CD14-positive monocyte (primary cell): ENCODE results near the gene UNK. TPM values are rescaled to one million over a fixed set of nuclear protein-coding genes. Genes with fewer than 3 reads are reported as not detected.
A peak's percentile ranks its signal among the peaks of the same experiment; 100 is the strongest.

ENCODE experiments used
- DNase-seq, 3 donors: peaks; one replicate each; pipeline ENCODE4 v3.0.0-alpha.2; 2011 to 2022
- H2AFZ ChIP-seq: 2 replicates; pipeline ENCODE4 v1.6.0; 2012; ENCODE audit warnings: mild to moderate bottlenecking, low read depth, low read length, inconsistent platforms; ENCODE audit not compliant: insufficient read depth, poor library complexity, severe bottlenecking
- H3K27ac ChIP-seq, 2 donors: 1 replicate in 1 of 2; 2 replicates in 1 of 2; pipeline ENCODE4 v1.5.1; 2012 to 2013; ENCODE audit warnings: low read length in 2 of 2, control low read depth in 1 of 2, inconsistent platforms in 1 of 2, low read depth in 1 of 2, mild to moderate bottlenecking in 1 of 2
- H3K27me3 ChIP-seq, 2 donors: one replicate each; pipeline versions ENCODE4 v1.6.0 to v1.6.1; 2011 to 2013; ENCODE audit warnings: low read length in 2 of 2; ENCODE audit not compliant: control insufficient read depth in 2 of 2, insufficient read depth in 2 of 2
- H3K36me3 ChIP-seq, 2 donors: replicated peaks in 1 of 2; 1 replicate in 1 of 2; 2 replicates in 1 of 2; pipeline versions ENCODE4 v1.5.1 to v1.6.1; 2012 to 2013; ENCODE audit warnings: low read length in 2 of 2, control low read depth in 1 of 2, inconsistent platforms in 1 of 2, mild to moderate bottlenecking in 1 of 2; ENCODE audit not compliant: insufficient read depth in 2 of 2, control insufficient read depth in 1 of 2
- H3K4me1 ChIP-seq, 2 donors: 1 replicate in 1 of 2; 2 replicates in 1 of 2; pipeline versions ENCODE4 v1.5.1 to v1.6.1; 2012 to 2013; ENCODE audit warnings: low read length in 2 of 2, control low read depth in 1 of 2, inconsistent platforms in 1 of 2, mild to moderate bottlenecking in 1 of 2, moderate library complexity in 1 of 2; ENCODE audit not compliant: insufficient read depth in 2 of 2, control insufficient read depth in 1 of 2
- H3K4me2 ChIP-seq: replicated peaks from 2 replicates; pipeline ENCODE3; 2012; ENCODE audit warnings: low read length, moderate library complexity, mild to moderate bottlenecking; ENCODE audit not compliant: poor library complexity, severe bottlenecking; ENCODE audit errors: extremely low read depth
- H3K4me3 ChIP-seq, 3 experiments: fragments of 200-600 bp in 1 of 3; sonication (generic) in 1 of 3; replicated peaks in 1 of 3; 1 replicate in 2 of 3; 2 replicates in 1 of 3; pipeline ENCODE4 v1.5.1; 2011 to 2013; ENCODE audit warnings: low read length in 3 of 3, mild to moderate bottlenecking in 3 of 3, control low read depth in 2 of 3, low read depth in 2 of 3, inconsistent platforms in 1 of 3, moderate library complexity in 1 of 3
- H3K79me2 ChIP-seq: 2 replicates; pipeline ENCODE4 v1.6.0; 2012; ENCODE audit warnings: mild to moderate bottlenecking, control low read depth, inconsistent platforms, low read length, moderate library complexity; ENCODE audit not compliant: insufficient read depth
- H3K9ac ChIP-seq: 2 replicates; pipeline ENCODE4 v1.6.0; 2017; ENCODE audit warnings: low read length, mild to moderate bottlenecking; ENCODE audit not compliant: insufficient read depth, poor library complexity, severe bottlenecking
- H3K9me3 ChIP-seq, 2 donors: replicated peaks in 1 of 2; 1 replicate in 1 of 2; 2 replicates in 1 of 2; pipeline versions ENCODE4 v1.5.1 to v1.6.1; 2012 to 2013; ENCODE audit warnings: low read length in 2 of 2, control low read depth in 1 of 2; ENCODE audit not compliant: control insufficient read depth in 1 of 2, insufficient read depth in 1 of 2
- H4K20me1 ChIP-seq: 2 replicates; pipeline ENCODE4 v1.6.0; 2012; ENCODE audit warnings: mild to moderate bottlenecking, low read length, control low read depth, moderate library complexity; ENCODE audit not compliant: insufficient read depth
- H3K27ac Mint-ChIP-seq, 7 donors: one replicate each; pipeline ENCODE4 v1.8.0; 2020; ENCODE audit warnings: mild to moderate bottlenecking in 7 of 7, mixed read lengths in 7 of 7, moderate library complexity in 6 of 7, inconsistent platforms in 2 of 7
- H3K27me3 Mint-ChIP-seq, 3 donors: one replicate each; pipeline ENCODE4 v1.8.0; 2021 to 2022; ENCODE audit warnings: low read depth in 3 of 3, mild to moderate bottlenecking in 3 of 3, mixed read lengths in 3 of 3, moderate library complexity in 3 of 3, inconsistent platforms in 1 of 3
- H3K36me3 Mint-ChIP-seq, 2 donors: one replicate each; pipeline ENCODE4 v1.8.0; 2020; ENCODE audit warnings: mixed read lengths in 2 of 2, inconsistent platforms in 1 of 2, mild to moderate bottlenecking in 1 of 2
- H3K4me1 Mint-ChIP-seq: one replicate; pipeline ENCODE4 v1.8.0; 2020; ENCODE audit warnings: mild to moderate bottlenecking, mixed read lengths
- H3K4me3 Mint-ChIP-seq, 2 donors: one replicate each; pipeline ENCODE4 v1.8.0; 2020; ENCODE audit warnings: mild to moderate bottlenecking in 2 of 2, mixed read lengths in 2 of 2, moderate library complexity in 1 of 2
- H3K9me3 Mint-ChIP-seq, 7 donors: one replicate each; pipeline ENCODE4 v1.8.0; 2020 to 2022; ENCODE audit warnings: mixed read lengths in 7 of 7, mild to moderate bottlenecking in 6 of 7, moderate library complexity in 6 of 7, inconsistent platforms in 2 of 7
- CTCF ChIP-seq: fragments of 200-600 bp; IDR thresholded peaks from one replicate; pipeline ENCODE4 v1.8.0; 2022; ENCODE audit warnings: antibody characterized with exemption, mild to moderate bottlenecking
- WGBS: methylation state at CpG from one replicate; pipeline ENCODE4 v1.1.5; 2013; ENCODE audit warnings: missing lambda C conversion rate; ENCODE audit not compliant: insufficient coverage; 5-methylcytosine and 5-hydroxymethylcytosine counted together
- intact Hi-C, 2 donors: fragments of 100-400 bp; cut with micrococcal nuclease; formaldehyde crosslinking; loops; one replicate each; pipeline versions ENCODE4 v1.15.0 to v1.15.1; 2023
- polyA plus RNA-seq, 3 donors: library from polyadenylated mRNA; depleted of rRNA in 1 of 3; unstranded in 2 of 3; stranded (reverse) in 1 of 3; fragments of 300-500 nt in 2 of 3; fragments of >200 nt in 1 of 3; fragmentation: Illumina TruSeq in 2 of 3; gene quantifications; 1 replicate in 2 of 3; 2 replicates in 1 of 3; pipeline ENCODE4 v1.2.3, GENCODE V29; 2012 to 2021

UNK gene
- polyA plus RNA-seq, 3 donors, result 6.3 to 12.9 (median 7.8) TPM

GRCh38 chr17:75818326-75818885 is 33.8 kb downstream of the UNK start:
- Mint-ChIP-seq H3K36me3 (peaks cover 51 to 78% of the 10 kb centered on the region in 2 donors), H3K9me3 (no peaks in the 10 kb centered on the region), H3K27ac (peak overlapping the region in 1 of 7 donors; percentile 23), H3K4me1 (no peaks in the 10 kb centered on the region), H3K27me3 (peaks cover 0 to 2% (median 0%) of the 10 kb centered on the region in 3 donors), H3K4me3 (no peak overlapping the region)
- WGBS, result 97% methylated on average over 16 of the region's 16 CpGs
- no peak overlapping the region for H3K4me3 ChIP-seq
- no peaks in the 10 kb centered on the region for H3K79me2 ChIP-seq
- H3K4me1 ChIP-seq, result no peaks in the 10 kb centered on the region
- TF ChIP-seq CTCF, result no peak
- no peak overlapping the region for H3K9ac ChIP-seq
- intact Hi-C loops, result no loop called here
- no peak overlapping the region for H3K27ac ChIP-seq
- H3K4me2 ChIP-seq, result no peak overlapping the region
- H2AFZ ChIP-seq, result no peak overlapping the region
- no peaks in the 10 kb centered on the region for H4K20me1 ChIP-seq
- H3K9me3 ChIP-seq, result no peaks in the 10 kb centered on the region
- peaks cover 64 to 81% of the 10 kb centered on the region in 2 donors for H3K36me3 ChIP-seq
- DNase-seq, result no peak
- no peaks in the 10 kb centered on the region for H3K27me3 ChIP-seq

DNA sequence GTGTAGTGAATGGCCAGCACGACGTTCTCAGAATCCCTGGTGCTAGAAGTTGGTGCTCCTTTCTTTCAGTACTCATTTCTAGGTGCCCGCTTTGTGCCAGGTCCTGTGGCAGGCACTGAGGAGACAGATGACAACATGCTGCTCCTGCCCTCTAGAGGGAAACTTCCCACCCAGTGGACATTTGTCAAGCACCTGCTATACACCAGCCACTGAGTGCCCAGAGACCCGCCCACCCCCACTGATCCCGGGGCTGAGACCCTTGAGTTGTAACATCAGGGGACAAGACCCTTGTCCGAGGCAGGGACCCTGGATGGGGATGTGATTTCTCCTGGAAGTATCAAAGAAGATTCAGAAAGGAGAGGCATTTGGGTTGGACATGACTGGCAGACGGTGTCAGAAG is 34.5 kb downstream of the UNK start:
- H3K27ac ChIP-seq, result peak overlapping the region in 1 of 2 donors; percentile 8
- no peak overlapping the region for H2AFZ ChIP-seq
- H3K4me1 ChIP-seq, result no peaks in the 10 kb centered on the region
- no peaks in the 10 kb centered on the region for H3K9me3 Mint-ChIP-seq
- no peaks in the 10 kb centered on the region for H4K20me1 ChIP-seq
- H3K27me3 ChIP-seq, result no peaks in the 10 kb centered on the region
- H3K9me3 ChIP-seq, result no peaks in the 10 kb centered on the region
- 96% methylated on average over 4 of the region's 7 CpGs for WGBS
- no peak overlapping the region for H3K4me2 ChIP-seq
- H3K9ac ChIP-seq, result no peak overlapping the region
- no peaks in the 10 kb centered on the region for H3K79me2 ChIP-seq
- no peak overlapping the region for H3K4me3 ChIP-seq
- H3K4me3 Mint-ChIP-seq, result no peak overlapping the region
- no peaks in the 10 kb centered on the region for H3K4me1 Mint-ChIP-seq
- peaks cover 62 to 81% of the 10 kb centered on the region in 2 donors for H3K36me3 ChIP-seq
- DNase-seq, result no peak
- H3K27ac Mint-ChIP-seq, result peak overlapping the region in 3 of 7 donors; percentile 8 to 83 (median 65)
- H3K27me3 Mint-ChIP-seq, result peaks cover 0 to 2% (median 0%) of the 10 kb centered on the region in 3 donors
- intact Hi-C loops, result no loop called here
- peaks cover 48 to 76% of the 10 kb centered on the region in 2 donors for H3K36me3 Mint-ChIP-seq
- no peak for TF ChIP-seq CTCF
